CD4-positive, alpha-beta T cell treated with Interleukin-15 for 4 hours (primary cell): ENCODE results near the gene MIF4GD.
A peak's percentile ranks its signal among the peaks of the same experiment; 100 is the strongest.
"Not testable (repeated sequence)": the region's sequence is repeated elsewhere in the genome, so short reads cannot be mapped to it uniquely, and the experiment has no call there.

Experiments used
- DNase-seq: peaks from one replicate; pipeline ENCODE4 v3.0.0-alpha.2; 2020; ENCODE audit warnings: low spot score

The MIF4GD gene, protein sequence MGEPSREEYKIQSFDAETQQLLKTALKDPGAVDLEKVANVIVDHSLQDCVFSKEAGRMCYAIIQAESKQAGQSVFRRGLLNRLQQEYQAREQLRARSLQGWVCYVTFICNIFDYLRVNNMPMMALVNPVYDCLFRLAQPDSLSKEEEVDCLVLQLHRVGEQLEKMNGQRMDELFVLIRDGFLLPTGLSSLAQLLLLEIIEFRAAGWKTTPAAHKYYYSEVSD

GRCh38 chr17:75270966-75271232 is at the start of gene MIF4GD:
MIF4GD (minus strand) TSS chr17:75271231; CDS start chr17:75270195, 1,036 bp downstream.
- DNase-seq: no peak

- no peak for DNase-seq
Measured at GRCh38 chr17:75319904-75320691, 49.1 kb upstream of the MIF4GD start.

DNA sequence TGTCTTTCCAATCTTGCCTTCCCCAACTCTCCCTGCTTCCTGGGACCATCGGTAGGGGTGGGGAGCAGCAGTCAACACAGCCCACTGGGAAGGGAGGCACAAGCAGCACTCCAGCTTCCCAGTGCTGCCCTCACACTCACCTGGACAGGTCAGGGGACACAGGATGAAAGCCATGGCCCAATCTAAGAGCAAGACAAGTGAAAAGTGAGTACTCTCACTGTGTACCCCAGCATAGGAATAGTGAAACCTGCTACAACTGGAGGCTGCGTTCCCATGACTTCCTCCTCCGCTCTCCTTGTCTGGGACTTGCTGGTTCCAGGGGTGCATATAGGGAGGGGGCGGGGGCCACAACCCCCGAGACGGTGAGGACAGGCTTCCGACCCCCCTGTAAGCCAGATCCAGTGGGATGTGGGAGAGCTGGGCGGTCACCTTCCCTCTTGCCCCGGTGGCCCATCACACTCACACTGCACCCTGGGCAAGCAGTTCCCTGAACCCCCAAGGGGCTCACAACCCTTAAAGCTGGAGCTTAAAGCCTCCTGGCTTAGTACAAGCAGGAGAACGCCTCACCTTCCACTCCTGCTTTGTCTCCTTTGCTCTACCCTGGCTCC is 47.7 kb upstream of the MIF4GD start:
- no peak for DNase-seq

DNA sequence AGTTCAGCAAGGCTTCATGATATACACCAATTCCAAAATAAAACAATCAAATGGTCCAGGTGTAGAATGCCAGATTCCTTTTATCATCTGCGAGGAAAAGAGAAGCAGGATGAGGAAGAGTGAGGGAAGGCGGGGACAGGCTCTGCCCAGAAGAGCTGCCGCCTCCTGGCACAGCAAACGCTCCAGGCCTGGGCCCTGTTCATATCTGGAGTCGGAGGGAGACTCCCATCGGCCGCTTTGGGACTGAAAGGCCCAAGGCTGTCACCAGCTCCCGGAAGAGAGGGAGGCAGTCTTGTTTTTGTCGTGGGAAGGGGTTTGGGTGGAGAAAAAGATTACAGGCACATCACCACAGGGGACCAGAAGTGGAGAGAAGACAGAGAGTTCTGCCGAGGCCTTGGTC is 47.2 kb upstream of the MIF4GD start:
- no peak for DNase-seq

- DNase-seq: no peak
Measured at GRCh38 chr17:75317671-75318070, 46.6 kb upstream of the MIF4GD start.

DNA sequence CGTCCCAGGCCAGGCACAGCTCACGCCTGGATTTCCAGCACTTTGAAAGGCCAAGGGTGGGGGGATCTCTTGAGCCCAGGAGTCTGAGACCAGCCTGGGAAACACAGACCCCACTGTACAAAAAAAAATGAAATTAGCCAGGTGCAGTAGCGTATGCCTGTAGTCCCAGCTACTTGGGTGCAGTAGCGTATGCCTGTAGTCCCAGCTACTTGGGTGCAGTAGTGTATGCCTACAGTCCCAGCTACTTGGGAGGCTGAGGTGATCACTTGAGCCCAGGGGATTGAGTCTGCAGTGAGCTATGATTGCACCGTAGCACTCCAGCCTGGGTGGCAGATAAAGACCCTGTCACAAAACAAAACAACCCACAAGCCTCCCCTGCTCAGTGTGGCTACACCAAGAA is 45.2 kb upstream of the MIF4GD start:
- no peak for DNase-seq

GRCh38 chr17:75315541-75316243 is 44.7 kb upstream of the MIF4GD start:
- no peak for DNase-seq

GRCh38 chr17:75313941-75314551 is 43.0 kb upstream of the MIF4GD start:
- DNase-seq: no peak

GRCh38 chr17:75308732-75309629 is 38.0 kb upstream of the MIF4GD start:
- DNase-seq: no peak

- no peak for DNase-seq
Measured at GRCh38 chr17:75307957-75308731, 37.1 kb upstream of the MIF4GD start.

DNA sequence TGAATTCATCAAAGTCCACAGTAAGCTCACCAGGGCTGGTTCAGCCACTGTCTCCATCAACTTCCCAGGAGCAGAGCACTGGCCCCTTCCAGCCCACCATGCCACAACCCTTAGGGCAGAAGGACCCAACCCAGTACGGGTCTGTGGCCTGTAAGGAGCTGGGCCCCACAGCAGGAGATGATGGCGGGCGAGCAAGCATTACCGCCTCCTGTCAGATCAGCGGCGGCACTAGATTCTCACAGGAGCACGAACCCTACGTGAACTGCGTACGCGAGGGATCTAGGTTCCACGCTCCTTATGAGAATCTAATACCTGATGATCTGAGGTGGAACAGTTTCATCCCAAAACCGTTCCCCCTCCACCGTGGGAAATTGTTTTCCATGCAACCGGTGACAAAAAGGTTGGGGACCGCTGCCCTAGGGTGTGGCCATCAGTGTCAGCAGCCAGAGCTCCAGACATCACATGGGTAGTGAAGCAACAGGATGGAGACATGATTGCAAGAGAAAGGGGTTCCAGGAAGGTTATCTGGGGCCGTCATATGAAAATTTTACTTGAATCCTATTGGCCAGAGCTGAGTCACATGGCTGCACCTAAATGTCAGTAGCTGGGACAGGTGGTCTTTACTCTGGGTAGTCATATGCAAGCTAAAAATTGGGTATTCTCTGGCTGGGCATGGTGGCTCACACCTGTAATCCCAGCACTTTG is 30.6 kb upstream of the MIF4GD start:
- no peak for DNase-seq

DNA sequence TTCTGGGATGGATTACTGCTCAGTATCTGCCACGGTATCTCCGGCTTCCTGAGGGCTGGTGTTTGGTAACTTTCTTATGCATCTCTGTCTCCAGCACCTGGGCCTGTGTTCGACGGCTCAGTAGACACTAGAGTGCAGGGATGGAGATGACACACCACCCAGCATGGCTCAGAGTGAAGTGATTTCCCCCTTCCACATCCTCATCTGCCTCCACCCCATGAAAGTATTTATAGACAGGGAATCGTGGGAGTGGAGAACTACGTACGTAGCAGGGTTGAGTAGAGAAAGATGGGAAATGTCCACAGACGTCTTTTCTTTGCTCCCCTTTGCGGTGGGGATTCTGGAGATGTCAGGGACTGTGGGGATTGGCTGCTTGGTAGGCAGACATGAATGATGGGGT is 30.0 kb upstream of the MIF4GD start:
- no peak for DNase-seq

GRCh38 chr17:75300280-75300679 is 29.2 kb upstream of the MIF4GD start:
- no peak for DNase-seq

DNA sequence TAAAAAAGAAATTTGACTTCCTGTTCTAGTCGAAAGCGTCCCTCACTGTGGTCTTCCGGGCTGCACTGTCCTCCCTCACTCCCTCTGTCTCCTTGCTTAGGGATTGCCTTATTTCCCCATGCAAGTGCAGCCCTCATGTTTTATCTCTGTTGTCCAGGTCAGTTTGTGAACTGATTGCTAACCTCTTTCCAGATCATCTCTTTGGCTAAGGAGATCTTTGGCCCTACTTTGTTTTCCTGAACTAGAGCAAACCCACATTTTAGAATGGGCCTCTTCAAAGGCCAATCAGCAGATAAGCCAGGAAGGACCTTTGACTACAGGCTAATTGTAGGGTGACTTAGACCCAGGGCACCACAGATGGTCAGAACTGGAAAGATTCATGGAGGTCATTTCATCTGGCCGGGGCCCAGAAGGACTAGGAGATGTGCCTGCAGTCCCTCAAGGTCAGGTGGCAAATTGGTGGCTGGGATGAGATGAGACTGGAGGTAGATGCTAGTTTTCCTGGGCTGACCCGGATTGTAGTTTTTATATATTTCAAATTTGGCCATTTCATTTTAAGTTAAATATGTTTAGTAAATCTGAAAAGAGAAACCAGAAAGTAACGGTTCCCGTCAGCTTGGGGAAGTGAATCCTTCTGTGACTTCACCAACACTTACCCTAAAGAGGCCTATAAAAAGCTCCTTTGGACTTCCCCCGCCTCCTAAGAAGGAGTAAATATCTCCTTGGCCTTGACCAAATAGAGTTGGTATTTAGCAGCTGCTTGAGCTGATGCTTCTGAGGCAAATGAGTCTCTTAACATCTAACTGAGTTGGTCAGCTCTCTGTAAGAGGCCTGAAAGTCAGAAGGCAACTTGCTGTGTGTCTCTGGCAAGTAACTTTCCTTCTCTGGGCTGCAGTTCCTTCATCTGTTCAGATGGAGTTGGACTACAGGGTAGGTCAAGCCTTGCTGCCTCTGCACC is 24.4 kb upstream of the MIF4GD start:
- DNase-seq: peak; percentile 10

DNA sequence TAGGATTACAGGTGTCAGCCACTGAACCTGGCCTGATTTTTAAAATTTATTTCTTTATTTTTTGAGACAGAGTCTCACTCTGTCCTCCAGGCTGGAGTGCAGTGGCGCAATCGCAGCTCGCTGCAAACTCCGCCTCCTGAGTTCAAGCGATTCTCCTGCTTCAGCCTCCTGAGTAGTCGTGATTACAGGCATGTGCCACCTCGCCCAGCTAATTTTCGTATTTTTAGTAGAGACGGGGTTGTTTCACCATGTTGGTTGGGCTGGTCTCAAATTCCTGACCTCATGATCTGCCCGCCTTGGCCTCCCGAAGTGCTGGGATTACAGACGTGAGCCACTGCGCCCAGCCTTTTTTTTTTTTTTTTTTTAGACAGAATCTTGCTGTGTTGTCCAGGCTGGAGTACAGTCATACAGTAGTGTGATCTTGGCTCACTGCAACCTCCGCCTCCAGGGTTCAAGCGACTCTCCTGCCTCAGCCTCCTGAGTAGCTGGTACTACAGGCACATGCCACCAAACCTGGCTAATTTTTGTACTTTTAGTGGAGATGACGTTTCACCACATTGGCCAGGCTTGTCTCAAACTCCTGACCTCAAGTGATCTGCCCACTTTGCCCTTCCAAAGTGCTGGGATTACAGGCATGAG is 21.9 kb upstream of the MIF4GD start:
- DNase-seq: not testable (repeated sequence)

DNA sequence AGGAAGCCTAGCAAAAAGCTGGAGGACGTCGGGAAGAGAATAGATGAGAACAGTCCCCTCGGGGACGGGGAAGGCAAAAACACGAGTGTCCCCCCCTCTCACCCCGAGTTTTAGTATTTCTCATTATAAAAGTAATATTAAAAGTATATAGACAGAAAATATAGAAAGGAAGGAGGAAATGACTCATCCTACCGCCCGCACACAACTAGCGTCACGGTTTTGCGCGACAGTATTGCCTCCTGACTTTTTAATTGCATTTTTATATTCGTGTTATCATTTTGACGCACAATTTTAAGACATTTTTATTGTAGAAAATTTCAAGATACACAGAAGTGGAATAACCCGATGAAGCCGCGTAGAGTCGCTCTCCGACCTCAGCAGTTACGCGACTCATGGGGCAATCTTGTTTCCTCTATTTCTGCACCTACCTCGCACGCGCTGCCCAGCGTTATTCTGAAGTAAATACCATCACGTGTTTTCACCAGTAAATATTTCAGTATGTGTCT is 18.9 kb upstream of the MIF4GD start:
- peak; percentile 55 for DNase-seq

DNA sequence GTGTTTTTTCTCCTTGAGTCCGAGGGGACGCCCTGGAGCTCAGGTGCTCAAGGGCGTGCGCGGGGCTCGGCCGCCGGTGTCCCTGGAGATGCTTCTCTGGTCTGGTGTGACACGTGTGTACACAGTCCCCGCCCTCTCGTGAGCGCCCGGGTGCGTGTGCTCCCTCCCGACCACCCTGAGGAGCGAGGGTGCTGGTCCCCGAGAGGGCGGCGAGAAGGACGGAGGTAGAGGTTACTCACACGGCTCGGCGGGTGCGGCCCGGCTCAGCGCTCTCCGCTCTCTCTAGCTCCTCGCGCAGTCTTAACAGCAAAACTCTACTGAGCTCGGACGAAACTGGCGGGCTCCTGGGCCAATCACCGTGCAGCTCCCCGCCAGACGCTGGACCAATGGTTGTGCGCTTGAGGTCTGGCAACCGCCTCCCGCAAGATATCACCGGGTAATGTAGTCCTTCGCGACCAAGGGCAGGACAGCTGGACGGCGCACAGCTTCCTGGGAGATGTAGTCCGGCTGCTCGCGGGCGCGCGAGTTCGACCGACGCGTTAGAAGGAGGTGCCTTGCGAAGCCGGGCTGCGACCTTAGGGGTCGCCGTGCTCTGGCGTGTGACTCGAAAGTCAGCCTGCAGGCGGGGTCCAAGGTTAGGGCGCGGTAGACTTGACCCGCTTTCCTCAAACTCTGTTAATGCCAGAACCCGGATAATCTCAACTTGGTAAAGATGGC is 18.2 kb upstream of the MIF4GD start, which contains the start of gene SLC25A19:
SLC25A19 (minus strand) TSS at position 319 of the 717 bp plus-strand sequence. CDS start 2,669 bp downstream, outside the sequence.
- DNase-seq: peak; percentile 97
